ENCODE results near the gene STK10.

DNA sequence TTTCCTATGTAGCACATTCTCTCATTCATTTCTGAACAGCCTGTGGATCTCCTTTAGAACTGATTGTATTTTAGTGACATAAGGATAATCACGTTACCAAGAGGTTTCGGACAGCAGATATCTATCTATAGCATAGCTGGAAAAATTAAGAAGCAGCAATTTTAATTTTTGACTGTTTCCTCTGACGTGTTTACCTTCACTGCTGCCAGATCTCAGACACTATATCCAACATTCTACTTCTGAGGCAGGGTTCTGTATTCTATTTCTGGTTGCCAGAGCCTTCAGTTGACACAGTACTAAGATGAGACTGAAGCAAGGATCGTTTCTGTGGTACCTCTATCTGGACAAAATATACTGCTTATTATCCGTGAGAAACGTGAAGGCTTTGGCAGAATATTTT lies 5.8 kb upstream of the STK10 start, which contains the start of gene EFCAB9:
- no peak for TF ChIP-seq YY1 (IDR thresholded peaks at IDR 0.05; ENCODE audit: insufficient read depth, insufficient read length)
- no peak for TF ChIP-seq ZNF274 (IDR thresholded peaks at IDR 0.05; ENCODE audit: low read depth, low read length)
